GM11168 (cell line): ENCODE results near the gene FAM181B.

Source experiments
- in situ Hi-C: fragments of 300-500 bp; cut with MboI; formaldehyde crosslinking; loops from one replicate; pipeline ENCODE4 v1.12.0; 2022; ENCODE audit warnings: low sequenced_read_pairs; ENCODE audit not compliant: unreplicated experiment

FAM181B gene

DNA sequence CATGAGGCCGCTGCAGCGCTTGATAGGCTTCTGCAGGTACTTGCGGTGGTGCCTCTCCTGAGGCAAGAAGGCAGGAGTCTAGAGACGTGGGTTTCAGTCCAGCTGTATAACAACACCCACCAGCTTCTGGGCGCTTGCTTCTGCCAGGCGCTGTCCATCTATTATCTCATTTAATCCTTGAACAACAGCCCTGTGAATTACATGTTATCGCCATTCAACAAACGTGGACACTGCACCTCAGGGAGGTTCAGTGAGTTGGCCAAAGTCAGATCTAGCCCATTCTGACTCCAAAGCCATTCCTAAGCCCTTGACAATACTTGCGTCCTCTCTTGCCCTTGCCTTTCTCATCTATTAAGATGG, 436 bp upstream of the FAM181B start:
- in situ Hi-C loops: no loop called here

DNA sequence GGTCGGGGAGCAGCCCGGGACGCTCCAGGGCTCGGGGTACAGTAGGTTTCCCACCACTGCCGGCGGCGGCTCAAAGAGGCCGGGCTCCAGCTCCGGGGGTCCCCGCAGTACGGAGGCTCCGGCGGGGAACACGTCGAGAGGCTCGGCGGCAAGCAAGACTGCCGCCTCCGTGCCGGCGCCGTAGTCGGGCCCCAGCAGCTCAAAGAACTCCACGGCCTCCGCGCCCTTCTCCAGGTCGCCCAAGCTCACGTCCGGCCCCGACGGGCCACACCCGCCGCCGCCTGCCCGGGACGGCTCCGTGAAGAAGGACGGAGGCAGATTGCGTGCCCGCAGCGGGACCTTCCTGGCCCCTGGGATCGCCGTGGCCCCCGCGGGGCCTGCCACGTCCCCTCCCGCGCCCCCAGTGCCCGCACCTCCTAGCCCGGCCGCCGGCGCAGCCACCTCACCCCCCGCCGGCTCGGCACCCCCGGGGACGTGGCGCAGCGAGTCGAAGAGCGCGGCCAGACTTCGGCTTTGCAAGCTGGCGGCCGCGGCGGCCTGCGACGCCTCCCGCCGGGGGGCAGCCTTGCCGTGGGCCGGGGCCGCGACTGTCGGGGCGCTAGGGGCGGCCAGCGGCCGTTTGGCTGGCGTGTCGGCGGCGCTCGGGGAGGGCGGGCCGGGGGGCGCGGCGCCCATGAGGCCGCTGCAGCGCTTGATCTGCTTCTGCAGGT, 775 bp downstream of the FAM181B start:
- in situ Hi-C loops: no loop called here

DNA sequence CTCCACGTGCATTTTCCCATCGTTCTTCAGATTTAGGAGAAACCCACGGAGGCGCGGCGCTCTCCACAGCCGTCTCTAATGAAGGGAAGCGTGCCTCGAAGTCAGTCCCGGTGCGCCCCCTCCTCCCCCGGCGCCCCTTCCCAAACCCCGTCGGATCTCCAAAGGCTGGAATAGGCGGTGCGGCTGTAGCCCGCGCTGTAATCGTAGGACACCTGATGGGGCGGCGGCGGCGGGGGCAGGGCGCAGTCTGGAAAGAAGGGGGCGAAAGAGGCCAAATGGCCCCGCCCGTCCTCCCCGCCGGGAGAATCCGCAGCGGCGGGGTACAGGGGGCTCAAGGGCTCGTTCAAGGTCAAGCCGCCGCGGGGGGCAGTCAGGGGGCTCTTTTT, 1.3 kb downstream of the FAM181B start:
- in situ Hi-C loops: no loop called here

DNA sequence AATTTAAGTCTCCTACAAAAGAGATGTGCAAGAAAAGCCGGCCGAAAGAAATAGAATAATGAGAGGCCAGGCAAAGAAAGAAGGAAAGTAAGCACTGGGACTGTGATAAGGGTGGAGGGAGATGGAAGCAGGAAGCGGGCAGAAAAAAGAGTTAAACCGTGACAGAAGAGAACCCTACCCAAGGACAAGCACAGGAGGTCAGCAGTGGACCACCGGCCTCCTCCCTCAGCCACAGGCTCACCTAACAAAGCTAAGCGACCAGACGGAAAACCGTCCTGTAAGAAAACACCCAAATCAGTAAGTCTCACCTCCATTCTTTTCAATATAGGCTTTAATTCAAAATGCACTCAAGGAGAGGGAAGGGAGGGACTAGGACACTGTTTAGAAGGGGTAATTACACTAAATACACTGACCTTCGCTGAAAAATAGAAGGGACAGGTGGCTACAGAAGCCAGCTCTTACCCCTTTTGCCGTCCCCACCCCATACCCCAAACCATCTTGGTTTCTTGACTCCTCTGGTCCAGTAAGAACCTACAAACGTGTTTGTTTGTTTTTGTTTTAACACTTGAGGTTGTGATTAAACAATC, 1.9 kb downstream of the FAM181B start:
- in situ Hi-C loops: no loop called here

DNA sequence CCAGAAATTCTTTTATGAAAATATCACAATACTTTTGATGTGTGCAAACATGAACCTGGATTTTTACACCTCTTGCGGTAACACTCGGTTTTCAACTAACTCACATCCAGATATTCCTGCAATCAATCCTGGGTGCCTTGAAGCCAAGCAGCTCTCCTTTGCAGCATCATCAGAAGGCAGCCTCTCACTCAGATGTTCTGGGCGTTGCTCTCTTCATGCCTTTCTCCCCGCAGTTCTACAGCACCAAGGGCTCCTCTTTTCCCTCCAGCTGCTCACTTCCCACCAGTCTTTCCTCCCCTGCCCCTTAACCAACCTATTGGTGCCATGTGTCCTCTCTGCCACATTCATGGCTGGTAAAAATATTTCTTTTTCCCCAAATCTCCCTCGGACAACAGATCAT, 2.9 kb downstream of the FAM181B start:
- in situ Hi-C loops: no loop called here

DNA sequence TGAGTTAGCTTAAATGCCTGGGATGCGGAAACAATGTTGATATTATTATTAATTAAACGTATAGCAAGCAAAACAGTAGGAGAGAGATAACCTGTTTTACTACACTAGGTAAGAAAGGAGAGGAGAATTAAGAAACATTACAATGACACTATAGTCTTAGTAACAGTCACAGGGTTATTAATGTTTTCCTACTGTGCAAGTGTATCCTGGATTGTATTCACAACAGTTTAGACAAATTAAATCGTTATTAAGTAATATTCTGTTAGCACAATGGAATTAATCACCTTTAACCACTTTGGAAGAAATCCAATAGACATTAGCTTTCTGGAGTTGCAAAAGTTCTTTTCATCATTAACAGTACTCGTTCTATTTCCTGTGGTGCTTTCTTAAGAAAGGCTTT, 3.4 kb downstream of the FAM181B start:
- in situ Hi-C loops: no loop called here

DNA sequence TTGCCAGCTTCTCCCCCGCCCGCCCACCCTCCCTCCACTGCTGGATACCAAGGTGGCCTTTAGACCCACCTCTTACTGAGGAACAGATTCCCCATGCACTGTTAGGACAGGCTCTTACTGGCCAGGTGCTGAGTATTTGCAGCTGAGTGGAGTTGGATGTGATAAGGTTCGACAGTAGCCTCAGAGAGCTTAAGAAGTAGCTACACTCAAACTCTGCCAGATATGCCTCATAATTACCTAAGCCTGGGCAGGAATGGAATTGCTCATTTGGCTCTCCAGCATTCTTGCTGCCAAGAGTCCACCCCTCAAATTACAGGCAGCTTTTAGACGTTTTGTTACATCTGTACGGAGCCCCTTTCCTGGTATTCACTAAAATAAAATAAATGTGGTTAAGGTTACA, 9.6 kb downstream of the FAM181B start:
- in situ Hi-C loops: loop anchor here (25.0 kb wide), 1 partner anchor 412 kb away; no protein-coding TSS in a partner anchor

DNA sequence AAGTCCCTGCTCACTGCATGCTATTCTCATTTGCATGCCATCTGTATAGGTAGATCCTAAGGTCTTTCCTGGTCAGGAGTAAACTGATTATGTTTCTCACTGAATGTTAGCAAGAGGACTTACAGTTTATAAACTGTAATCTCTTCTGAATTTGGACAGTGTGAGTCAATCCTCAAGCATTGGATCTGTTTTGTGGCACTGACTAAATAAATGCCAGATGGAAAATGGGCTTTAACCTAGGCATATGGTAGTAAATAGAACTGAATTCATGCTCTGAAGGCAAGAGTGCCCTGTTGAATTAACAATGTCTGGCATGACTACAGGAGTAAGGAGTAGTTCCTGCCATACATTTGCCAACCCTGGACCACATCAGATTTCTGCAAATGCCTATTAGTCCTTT, 11.4 kb downstream of the FAM181B start:
- in situ Hi-C loops: loop anchor here (25.0 kb wide), 1 partner anchor 410 kb away; no protein-coding TSS in a partner anchor

DNA sequence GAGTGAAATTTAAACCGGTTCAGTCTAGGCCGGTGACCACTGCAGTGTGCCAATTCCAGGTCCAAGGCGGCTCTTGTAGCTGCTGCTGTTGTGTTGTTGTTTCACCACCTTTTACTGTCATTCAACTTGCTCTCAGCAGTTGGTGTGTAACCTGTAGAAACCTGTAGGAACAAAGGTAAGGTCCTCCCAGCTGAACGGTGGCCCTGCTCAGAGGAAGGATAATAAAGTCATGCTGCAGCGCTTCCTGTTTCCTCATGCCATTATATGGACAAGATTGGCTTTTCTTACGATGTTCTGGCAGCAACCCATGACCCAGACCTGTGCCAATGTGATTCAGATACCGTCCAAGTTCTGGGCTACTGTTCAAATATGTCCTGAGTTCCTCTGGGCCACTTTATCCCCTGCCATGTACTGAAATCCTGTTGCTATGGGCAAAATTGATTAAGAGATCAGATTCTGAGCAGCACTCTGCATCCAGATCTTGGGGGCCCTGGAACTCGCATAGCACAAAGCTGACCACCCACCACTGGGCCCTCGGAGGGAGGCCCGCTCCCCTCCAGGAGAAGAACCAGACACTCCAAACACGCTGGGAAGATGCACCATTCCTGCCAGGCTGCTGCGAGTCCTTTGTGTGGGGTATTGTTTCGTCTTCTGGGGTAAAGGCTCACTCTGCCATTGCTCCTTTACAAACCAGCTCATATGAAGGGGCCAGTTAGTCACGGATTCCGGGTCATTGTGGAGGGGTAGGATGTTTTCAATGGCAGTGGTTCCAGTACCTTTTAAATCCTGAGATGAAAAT, 13.2 kb downstream of the FAM181B start:
- in situ Hi-C loops: loop anchor here (25.0 kb wide), 1 partner anchor 408 kb away; no protein-coding TSS in a partner anchor

DNA sequence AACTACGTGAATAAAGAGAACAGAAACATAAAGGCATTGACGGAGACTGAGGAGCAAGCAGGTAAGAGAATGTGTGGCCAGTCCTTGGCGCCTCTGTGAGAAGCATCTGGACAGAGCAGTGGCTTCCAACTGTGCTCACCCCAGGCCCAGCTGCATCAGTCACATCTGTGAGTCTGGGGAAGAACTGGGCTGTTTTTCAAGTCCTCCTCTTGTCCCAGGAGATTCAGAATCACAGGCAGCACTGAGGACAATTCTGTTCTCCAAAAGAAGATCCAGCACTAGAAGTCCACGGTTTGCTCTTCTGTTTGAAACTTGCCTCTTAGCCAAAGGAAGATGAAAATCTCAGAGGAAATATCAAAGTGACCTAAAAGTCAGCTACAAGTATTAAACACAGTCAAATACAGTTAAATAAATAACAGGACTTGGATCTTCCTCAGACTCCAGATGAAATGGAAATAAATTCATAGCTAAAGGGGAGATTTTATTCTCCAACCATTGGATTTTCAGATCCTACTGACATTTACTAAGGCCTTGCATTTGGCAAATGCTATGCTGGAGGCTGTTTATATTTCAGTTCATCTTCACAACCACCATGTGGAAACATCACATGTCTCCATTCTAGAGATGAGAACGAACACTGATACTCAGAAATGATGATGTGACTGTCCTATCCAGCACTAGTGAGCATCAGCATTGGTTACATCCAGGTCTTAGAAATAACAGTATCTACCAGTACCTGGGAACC, 14.1 kb downstream of the FAM181B start:
- in situ Hi-C loops: loop anchor here (25.0 kb wide), 1 partner anchor 407 kb away; no protein-coding TSS in a partner anchor

DNA sequence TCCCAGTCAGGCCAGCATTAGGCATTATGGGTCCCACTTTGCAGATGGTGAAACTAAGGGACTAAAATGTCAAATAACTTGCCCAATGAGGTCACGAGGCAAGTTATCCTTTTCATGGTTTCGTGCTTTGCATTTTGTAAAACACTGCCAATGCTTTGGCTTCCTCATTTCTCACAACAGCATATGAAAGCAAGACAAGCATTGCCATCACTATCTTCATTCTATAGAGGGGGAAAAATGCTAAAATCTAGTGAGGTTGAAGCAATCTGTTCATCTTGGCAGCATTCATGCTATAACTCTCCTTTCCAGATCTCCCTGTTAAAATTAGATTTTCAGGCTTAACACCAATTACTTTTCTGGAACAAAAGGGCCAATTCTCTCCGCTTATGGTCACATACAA, 14.8 kb downstream of the FAM181B start:
- in situ Hi-C loops: loop anchor here (25.0 kb wide), 1 partner anchor 407 kb away; no protein-coding TSS in a partner anchor

DNA sequence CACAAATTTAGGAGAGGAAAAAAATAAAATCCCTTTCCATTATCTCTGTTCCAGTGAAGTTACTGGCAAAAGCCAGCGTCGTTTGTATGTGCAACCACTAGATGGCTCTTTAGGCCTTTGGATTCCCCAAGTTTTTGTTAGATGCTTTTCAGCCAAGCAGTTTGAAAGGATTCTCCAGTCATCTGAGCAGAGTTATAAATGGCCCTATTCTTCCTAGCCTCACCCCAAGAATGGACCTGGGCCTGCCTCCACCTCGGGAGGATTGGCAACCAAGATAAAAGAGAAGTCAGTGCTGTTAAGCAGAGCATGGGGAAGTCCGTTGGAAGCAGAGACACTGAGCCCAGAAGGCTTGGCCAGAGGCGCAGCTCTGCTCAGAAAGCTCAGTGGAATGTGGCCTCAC, 15.4 kb downstream of the FAM181B start:
- in situ Hi-C loops: loop anchor here (25.0 kb wide), 1 partner anchor 406 kb away; no protein-coding TSS in a partner anchor

DNA sequence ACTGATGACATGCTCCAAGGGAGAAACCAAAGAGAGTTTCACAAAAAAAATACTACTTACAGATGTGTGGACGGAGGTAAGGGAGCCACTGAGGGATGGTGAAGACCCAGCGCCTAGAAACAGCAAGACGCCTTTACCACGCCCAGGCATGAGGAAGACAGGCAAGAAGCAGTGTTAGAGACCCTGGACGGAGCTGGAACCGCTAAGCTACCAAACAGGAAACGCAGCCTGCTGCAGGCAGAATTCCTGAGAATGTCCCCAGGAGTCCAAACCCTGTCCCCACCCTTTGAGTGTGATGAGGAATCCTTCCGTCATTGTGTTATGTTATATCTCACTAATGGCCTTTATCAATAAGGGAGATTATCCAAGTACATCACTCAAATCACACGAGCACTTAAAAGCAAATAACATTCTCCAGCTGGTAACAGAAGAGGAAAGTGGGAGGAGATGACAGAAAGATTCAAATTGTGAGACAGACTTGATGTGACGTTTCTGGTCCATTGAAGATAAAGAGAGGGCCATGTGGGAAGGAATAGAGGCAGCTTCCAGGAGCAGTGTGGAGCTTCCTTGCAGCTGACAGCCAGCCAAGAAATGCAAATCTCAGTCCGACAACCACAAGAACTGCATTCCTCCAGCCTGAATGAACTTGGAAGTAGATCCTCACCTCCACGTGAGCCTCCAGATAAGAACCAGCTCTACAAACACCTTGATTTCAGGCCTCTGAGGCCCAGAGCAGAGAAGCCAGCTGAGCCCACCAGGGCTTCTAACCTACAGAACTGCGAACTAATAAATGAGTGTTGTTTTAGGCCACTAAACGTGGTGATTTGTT, 19.1 kb downstream of the FAM181B start:
- in situ Hi-C loops: loop anchor here (25.0 kb wide), 1 partner anchor 402 kb away; no protein-coding TSS in a partner anchor

DNA sequence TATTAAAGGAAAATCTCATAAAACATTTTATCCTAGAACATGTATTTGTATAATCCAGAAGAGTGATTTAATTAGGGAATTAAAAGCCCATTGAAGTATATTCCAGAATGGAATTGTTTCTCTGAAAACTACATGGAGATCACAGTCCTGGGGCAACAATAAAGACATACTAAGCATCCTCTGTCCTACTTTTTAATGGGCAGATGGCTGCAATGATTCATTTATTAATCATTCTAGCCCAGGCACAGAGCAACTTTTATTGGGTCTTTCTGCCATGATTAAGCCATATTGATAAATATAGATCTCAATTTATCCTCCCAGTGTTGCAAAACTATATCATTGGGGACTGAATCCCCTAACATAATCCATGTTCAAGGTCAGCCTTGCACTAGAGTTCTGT, 22.0 kb downstream of the FAM181B start:
- in situ Hi-C loops: loop anchor here (25.0 kb wide), 1 partner anchor 399 kb away; no protein-coding TSS in a partner anchor

DNA sequence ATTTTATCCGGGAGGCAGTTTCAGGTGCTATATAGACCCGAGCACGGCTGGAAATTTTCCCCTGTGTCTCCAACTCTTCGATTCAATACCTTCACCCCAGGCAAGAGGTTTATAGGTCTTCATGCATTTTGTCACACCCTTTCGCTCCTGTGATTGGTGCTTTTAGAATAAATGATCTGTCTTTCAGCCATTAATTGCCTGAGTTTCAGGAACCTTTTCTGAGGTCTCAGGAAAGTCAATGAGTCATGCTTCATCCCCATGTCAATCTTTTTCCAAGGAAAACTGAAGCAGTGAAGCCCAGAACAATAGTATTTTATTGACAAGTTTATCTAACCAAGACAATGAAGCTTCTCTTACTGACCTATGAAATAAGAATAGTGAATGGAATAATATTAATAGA, 29.9 kb downstream of the FAM181B start:
- in situ Hi-C loops: loop anchor here (25.0 kb wide), 1 partner anchor 391 kb away; no protein-coding TSS in a partner anchor

DNA sequence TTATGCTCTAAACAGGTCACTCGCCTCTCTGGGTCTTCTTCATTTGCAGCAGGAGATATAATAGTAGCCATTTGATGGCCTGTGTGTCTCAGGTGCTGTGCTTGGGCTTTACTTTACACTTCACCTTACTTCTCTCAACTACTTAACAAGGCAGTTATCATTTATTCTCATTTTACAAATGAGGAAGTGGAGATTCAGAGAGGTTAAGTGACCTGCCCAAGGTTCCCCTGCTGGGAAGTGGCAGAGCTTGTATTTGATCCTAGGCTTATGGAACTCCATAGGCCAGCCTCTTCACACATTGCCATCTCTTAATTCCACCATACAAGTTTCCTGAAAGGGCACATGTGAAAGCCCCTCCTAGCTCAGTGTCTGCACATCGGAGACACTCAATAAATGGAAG, 30.4 kb downstream of the FAM181B start:
- in situ Hi-C loops: loop anchor here (25.0 kb wide), 1 partner anchor 391 kb away; no protein-coding TSS in a partner anchor

DNA sequence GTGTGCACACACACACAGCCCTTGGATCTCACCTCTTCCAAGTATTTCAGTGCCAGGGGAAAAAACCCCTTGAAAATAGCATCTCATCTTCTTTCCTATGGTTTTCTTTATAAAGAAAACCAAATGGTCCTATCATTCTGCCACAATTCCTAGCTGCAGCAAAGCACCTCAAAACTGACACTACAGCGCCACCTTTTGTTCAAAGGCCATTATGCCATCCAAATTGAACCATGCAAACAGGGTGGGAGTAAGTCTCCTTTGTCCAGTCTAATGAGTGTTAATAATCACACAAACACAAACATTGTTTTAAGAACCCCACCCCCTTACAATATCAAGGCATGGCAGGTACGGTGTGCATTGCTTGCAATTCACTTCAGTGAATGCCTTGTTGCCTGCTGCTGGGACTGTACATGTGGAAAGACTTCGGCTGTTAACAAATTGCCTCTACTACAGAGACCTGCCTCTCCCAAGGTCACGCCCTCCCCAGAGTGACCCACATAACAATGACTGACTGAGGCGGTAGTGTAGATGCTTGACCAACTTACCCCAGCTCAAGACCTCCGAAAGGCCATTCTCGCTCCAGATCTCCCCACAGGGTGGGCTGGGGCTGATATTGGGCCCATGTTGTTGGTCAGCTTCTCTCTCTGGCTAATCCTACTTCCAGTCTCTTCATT, 31.7 kb downstream of the FAM181B start:
- in situ Hi-C loops: loop anchor here (25.0 kb wide), 1 partner anchor 390 kb away; no protein-coding TSS in a partner anchor

DNA sequence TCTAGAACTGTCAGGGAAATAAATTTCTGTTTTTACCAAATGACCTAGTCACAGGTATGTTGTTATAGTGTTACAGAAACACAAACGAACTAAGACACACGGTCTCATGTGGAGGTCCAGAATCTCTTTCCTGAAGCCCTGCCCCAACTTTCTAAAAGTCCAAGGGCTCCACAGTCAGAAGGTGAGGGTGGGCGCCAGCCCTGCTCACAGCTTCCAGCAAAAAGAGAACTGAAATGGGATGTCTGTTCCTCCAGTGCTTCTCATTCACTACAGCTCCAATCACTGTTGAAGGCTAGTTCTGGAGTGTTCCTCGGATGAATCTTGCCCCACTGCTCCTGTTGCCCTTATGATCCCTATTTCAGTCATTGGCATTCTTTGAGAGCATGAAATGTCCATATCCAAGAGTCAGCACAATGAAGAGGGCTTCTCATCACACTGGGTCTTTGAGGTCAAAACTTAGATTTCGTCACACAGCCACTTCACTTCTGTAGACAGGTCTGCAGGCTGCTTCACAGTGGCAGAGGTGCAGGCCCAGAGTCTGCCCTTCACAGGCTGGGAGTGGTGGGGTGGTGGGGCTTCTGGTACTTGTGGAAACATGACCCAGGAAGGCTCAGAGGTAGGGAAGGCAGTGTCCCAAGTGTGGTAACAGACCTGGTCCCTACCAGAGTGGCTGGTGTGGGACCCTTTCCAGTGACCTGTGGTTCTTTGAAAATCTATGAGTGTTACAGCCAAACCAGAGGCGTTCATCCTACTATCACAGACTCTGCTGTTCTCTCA, 34.9 kb downstream of the FAM181B start:
- in situ Hi-C loops: no loop called here
